LNCaP clone FGC (cell line): ENCODE measurements around the gene HECTD4.
A peak's percentile ranks its signal among the peaks of the same experiment; 100 is the strongest.
"Not testable (repeated sequence)": the region's sequence is repeated elsewhere in the genome, so short reads cannot be mapped to it uniquely, and the experiment has no call there.

ENCODE experiments used
- DNase-seq: peaks from one replicate; pipeline ENCODE4 v3.0.0-alpha.2; 2011; ENCODE audit warnings: low read depth
- H3K4me3 ChIP-seq: 2 replicates; pipeline ENCODE4 v1.5.1; 2011; ENCODE audit warnings: mild to moderate bottlenecking, low read depth, low read length, control low read depth
- CTCF ChIP-seq: IDR thresholded peaks from 2 replicates; pipeline ENCODE4 v1.5.1; 2012; ENCODE audit warnings: mild to moderate bottlenecking; ENCODE audit not compliant: control insufficient read depth, insufficient read depth; ENCODE audit errors: extremely low read depth

The HECTD4 gene

GRCh38 chr12:112413855-112414625 lies 31.8 kb upstream of the HECTD4 start:
- no peak overlapping the region for H3K4me3 ChIP-seq
- no peak for DNase-seq
- no peak for TF ChIP-seq CTCF

DNA sequence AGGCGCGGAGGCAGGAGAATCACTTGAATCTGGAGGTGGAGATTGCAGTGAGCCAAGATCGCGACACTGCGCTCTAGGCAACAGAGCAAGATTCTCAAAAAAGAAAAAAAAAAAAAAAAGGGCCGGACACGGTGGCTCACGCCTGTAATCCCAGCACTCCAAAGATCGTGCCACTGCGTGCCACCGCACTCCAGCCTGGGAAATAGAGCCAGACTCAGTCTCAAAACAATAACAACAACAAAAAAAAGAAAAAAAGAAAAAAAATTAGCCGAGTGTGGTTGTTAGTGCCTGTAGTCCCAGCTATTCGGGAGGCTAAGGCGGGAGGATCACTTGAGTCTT lies 27.6 kb upstream of the HECTD4 start:
- no peak for DNase-seq
- H3K4me3 ChIP-seq = peak overlapping the region; percentile 77; the same call in 1 of the 2 replicates
- TF ChIP-seq CTCF = no peak

DNA sequence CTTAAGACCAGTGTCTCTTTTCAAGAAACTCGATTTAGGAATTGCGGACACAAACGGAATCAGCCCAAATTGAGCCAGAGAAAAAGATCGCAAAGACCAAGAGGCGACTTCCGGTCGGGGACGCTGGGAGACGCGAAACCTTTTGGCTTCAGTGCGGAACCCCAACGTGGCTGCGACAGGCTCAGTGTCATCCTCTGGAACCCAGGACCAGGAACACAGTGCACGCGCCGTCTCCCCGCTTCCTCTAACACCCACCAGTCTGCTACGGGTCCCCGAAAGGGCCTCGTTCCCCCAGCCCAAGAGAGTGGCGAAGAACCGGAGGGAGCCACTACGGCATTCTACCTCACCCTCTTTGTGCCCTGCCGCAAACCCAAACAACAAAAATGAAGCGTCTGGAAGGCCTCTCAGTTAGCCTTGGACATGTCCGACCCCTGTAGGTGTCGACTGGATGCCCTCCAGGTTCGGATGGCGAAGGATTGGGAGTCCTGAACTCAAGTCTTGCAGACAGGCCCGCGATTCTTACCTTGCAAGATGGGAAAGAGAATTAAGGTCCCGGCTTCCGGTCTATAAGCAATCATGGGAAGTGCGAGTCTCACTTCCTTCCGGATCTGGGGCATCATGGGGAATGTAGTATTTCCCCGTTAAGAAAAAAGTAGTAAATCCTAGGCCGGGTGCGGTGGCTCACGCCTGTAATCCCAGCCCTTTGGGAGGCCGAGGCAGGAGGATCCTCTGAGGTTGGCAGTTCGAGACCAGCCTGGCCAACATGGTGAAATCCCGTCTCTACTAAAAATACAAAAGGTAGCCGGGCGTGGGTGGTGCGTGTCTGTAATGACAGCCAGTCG lies 27.1 kb upstream of the HECTD4 start, which contains the start of gene RPL6:
RPL6 (minus strand) TSS at position 542 of the 842 bp plus-strand sequence. CDS start 949 bp downstream, outside the sequence.
- peak within 1 kb of the TSS; percentile 77 for H3K4me3 ChIP-seq
- no peak for TF ChIP-seq CTCF
- DNase-seq = peak; percentile 91

- H3K4me3 ChIP-seq = peak overlapping the region; percentile 77
- TF ChIP-seq CTCF = no peak
- no peak for DNase-seq
These were observed 26.4 kb upstream of the HECTD4 start for GRCh38 chr12:112408621-112409020.

DNA sequence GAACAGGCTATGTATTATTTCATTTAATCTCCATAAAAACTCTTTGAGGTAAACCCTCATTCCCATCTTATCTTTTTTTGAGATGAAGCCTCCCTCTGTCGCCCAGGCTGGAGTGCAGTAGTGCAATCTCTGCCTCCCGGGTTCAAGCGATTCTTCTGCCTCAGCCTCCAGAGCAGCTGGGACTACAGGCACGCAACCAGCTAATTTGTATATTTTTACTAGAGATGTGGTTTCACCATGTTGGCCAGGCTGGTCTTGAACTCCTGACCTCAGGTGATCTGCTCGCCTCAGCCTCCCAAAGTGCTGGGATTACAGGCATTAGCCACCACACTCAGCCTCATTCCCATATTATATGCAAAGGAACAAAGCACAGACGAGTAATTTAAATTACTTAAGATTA lies 25.5 kb upstream of the HECTD4 start:
- H3K4me3 ChIP-seq = peak overlapping the region; percentile 77
- not testable (repeated sequence) for DNase-seq

GRCh38 chr12:112406519-112407488 lies 24.6 kb upstream of the HECTD4 start:
- no peak for TF ChIP-seq CTCF
- H3K4me3 ChIP-seq = peak overlapping the region; percentile 77
- DNase-seq = no peak

- DNase-seq = no peak
- TF ChIP-seq CTCF = no peak
- no peak overlapping the region for H3K4me3 ChIP-seq
These were observed 19.8 kb upstream of the HECTD4 start for GRCh38 chr12:112401903-112402498.
